Measurements from ENCODE around the gene CCDC148. TPM values are rescaled to one million over a fixed set of nuclear protein-coding genes. Genes with fewer than 3 reads are reported as not detected.
"Not testable (repeated sequence)": the region's sequence is repeated elsewhere in the genome, so short reads cannot be mapped to it uniquely, and the experiment has no call there.

The CCDC148 gene
- total and polyA plus RNA-seq, 5 experiments from 2014 or later: not detected

DNA sequence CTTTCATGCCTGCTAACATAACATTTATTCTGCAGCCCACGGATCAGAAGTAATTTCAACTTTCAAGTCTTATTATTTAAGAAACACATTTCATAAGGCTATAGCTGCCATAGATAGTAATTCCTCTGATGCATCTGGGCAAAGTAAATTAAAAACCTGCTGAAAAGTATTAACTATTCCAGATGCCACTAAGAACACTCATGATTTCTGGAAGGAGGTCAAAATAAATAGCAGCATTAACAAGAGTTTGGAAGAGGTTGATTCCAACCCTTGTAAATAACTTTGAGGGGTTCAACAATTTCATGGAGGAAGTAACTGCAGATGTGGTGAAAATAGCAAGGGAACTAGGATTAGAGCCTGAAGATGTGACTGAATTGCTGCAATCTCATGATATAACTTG is 77.6 kb downstream of the CCDC148 start:
- DNase-seq: no peak
- H3K4me1 Mint-ChIP-seq: no peaks in the 10 kb centered on the region
- ATAC-seq: no peak
- peaks cover 0 to 5% (median 0%) of the 10 kb centered on the region in 3 donors for H3K36me3 Mint-ChIP-seq
- POLR2A ChIA-PET: no interaction called here
- no peak overlapping the region for H3K27ac Mint-ChIP-seq
- no peak overlapping the region for H3K4me3 Mint-ChIP-seq
- H3K27me3 Mint-ChIP-seq: peaks cover 0 to 6% (median 0%) of the 10 kb centered on the region in 5 donors
- peaks cover 0 to 3% (median 0%) of the 10 kb centered on the region in 9 donors for H3K9me3 Mint-ChIP-seq

DNA sequence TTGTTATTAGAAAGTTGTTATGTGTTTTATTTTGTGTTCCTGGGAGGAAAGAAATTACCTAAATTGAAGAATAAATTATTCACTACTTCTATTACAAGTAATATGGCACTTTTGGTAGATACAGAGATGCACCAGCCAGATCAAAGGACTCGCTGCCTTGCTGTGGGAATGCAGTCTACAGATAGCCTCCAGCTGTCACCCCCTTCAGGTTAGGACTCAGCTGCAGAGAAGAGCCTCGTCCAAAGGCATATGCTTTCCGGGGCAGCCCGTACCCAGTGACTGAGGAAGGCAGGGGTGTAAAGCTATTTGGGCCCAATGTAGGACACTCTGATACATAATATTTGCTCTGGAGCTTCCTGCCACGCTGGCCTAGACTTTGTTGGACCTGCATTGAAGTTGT is 90.2 kb downstream of the CCDC148 start:
- Mint-ChIP-seq H3K36me3 (no peaks in the 10 kb centered on the region), H3K9me3 (peaks cover 0 to 27% (median 9%) of the 10 kb centered on the region in 9 donors), H3K27me3 (peaks cover 0 to 1% (median 0%) of the 10 kb centered on the region in 5 donors), H3K4me3 (peak overlapping the region in 1 of 10 donors; percentile 26), H3K4me1 (no peaks in the 10 kb centered on the region), H3K27ac (no peak overlapping the region)
- ATAC-seq (no peak), DNase-seq (no peak)
- POLR2A ChIA-PET: no interaction called here

DNA sequence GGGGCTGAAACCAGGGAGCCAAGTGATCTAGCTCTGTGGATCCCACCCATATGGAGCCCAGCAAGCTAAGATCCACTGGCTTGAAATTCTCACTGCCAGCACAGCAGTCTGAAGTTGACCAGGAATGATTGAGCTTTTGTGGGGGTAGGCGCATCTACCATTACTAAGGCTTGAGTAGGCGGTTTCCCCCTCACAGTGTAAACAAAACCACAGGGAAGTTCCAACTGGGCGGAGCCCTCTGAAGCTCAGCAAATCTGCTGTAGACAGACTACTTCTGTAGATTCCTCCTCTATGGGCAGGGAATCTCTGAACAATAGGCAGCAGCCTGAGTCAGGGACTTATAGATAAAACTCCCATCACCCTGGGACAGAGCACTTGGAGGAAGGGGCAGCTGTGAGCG is 96.7 kb downstream of the CCDC148 start:
- Mint-ChIP-seq H3K4me3 (no peak overlapping the region), H3K27me3 (peaks cover 0 to 3% (median 0%) of the 10 kb centered on the region in 5 donors), H3K4me1 (no peaks in the 10 kb centered on the region), H3K9me3 (peaks cover 0 to 31% (median 8%) of the 10 kb centered on the region in 9 donors), H3K27ac (no peak overlapping the region), H3K36me3 (no peaks in the 10 kb centered on the region)
- POLR2A ChIA-PET: no interaction called here
- ATAC-seq: no peak
- DNase-seq: no peak

DNA sequence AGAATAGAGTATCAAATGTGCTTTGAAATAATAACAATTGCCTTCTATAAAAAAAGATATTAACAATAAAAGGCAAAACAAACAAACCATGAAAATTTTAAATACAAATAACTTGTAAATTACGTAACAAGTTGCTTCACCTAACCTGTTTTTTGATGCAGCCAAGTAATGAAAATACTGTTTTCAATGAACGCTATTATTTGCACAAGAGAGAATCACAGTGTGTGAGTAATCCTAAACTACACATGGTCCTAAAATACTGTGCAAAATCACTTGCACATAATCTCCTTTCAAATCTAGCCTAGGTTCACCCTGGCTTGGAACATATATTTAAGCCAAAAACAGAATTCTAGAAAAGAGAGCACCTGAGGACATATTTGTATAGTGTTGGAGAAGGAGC is 98.9 kb downstream of the CCDC148 start:
- POLR2A ChIA-PET: no interaction called here
- H3K9me3 Mint-ChIP-seq: peaks cover 0 to 18% (median 6%) of the 10 kb centered on the region in 9 donors
- H3K4me1 Mint-ChIP-seq: no peaks in the 10 kb centered on the region
- DNase-seq (no peak), ATAC-seq (no peak)
- peaks cover 0 to 3% (median 0%) of the 10 kb centered on the region in 5 donors for H3K27me3 Mint-ChIP-seq
- no peak overlapping the region for H3K4me3 Mint-ChIP-seq
- H3K36me3 Mint-ChIP-seq: no peaks in the 10 kb centered on the region
- H3K27ac Mint-ChIP-seq: no peak overlapping the region

DNA sequence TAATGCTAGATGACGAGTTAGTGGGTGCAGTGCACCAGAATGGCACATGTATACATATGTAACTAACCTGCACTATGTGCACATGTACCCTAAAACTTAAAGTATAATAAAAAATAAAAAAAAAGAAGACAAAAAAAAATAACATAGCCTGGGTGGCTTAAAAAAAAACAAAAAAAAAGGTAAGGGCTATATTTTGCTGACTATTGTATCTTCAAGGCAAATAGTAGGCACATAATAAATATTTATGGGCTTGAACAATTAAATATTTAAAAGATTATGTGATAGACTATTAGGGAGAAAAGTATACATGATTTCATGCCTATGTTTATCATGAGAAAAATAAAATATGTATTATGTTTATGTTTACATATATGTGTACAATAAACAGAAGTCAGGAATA is 99.4 kb downstream of the CCDC148 start:
- no peaks in the 10 kb centered on the region for H3K36me3 Mint-ChIP-seq
- no peak overlapping the region for H3K27ac Mint-ChIP-seq
- H3K27me3 Mint-ChIP-seq: peaks cover 0 to 3% (median 0%) of the 10 kb centered on the region in 5 donors
- peaks cover 0 to 13% (median 5%) of the 10 kb centered on the region in 9 donors for H3K9me3 Mint-ChIP-seq
- ATAC-seq (no peak), DNase-seq (no peak)
- H3K4me1 Mint-ChIP-seq: no peaks in the 10 kb centered on the region
- POLR2A ChIA-PET: no interaction called here
- no peak overlapping the region for H3K4me3 Mint-ChIP-seq

DNA sequence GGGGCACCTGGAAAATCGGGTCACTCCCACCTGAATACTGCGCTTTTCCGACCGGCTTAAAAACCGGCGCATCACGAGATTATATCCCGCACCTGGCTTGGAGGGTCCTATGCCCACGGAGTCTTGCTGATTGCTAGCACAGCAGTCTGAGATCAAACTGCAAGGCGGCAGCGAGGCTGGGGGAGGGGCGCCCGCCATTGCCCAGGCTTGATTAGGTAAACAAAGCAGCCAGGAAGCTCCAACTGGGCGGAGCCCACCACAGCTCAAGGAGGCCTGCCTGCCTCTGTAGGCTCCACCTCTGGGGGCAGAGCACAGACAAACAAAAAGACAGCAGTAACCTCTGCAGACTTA is 105.1 kb downstream of the CCDC148 start:
- H3K36me3 Mint-ChIP-seq, H3K27ac Mint-ChIP-seq, H3K9me3 Mint-ChIP-seq, H3K4me3 Mint-ChIP-seq, ATAC-seq, H3K4me1 Mint-ChIP-seq, H3K27me3 Mint-ChIP-seq, DNase-seq, POLR2A ChIA-PET: not testable (repeated sequence)

DNA sequence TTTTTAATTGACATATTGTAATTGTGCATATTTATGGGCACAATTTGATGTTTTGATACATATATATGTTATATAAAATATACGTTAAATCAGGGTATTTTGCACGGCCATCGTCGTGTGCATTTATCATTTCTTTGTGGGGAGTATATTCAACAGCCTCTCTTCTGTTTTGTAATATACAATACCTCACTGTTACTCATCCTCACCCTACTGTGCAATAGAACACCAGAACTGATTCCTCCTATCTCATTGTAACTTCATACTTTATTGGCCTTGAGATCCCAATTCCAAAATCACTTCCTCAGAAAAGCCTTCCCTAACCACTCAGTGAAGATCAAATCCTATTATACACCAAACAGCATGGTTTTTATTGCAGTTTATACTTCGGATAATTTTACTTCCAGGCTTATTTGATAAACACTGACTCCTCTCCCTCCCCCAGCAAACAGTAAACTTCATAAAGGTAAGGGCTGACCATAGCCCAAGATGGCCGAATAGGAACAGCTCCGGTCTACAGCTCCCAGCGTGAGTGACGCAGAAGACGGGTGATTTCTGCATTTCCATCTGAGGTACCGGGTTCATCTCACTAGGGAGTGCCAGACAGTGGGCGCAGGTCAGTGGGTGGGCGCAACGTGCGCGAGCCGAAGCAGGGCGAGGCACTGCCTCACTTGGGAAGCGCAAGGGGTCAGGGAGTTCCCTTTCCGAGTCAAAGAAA is 105.6 kb downstream of the CCDC148 start:
- H3K27me3 Mint-ChIP-seq: peaks cover 3 to 11% (median 4%) of the 10 kb centered on the region in 5 donors
- DNase-seq, H3K4me1 Mint-ChIP-seq, ATAC-seq, H3K4me3 Mint-ChIP-seq, H3K9me3 Mint-ChIP-seq, H3K36me3 Mint-ChIP-seq, POLR2A ChIA-PET: not testable (repeated sequence)
- peak overlapping the region in 1 of 10 donors; percentile 44 for H3K27ac Mint-ChIP-seq

DNA sequence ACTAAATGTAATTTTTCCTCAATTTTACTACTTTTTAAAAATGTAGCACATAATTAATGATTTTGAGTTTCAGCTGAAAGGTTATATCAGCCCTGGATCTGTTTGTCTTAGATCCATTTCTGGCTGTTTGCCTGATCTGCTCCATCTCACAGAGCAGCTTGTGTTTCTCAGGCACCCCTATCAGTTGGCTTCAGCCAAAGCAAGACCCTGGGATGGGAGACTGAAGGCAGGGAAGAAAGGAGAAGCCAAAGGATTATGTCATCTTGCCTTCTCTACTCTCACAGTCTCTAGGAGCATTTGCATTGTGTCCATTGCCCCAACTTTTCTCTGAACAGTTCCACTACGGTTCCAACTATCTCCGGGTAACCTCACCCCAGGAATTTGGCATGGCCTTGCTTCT is 110.5 kb downstream of the CCDC148 start:
- DNase-seq (no peak), ATAC-seq (no peak)
- no peaks in the 10 kb centered on the region for H3K36me3 Mint-ChIP-seq
- peaks cover 0 to 2% (median 0%) of the 10 kb centered on the region in 4 donors for H3K4me1 Mint-ChIP-seq
- H3K27ac Mint-ChIP-seq: no peak overlapping the region
- H3K9me3 Mint-ChIP-seq: no peaks in the 10 kb centered on the region
- no peak overlapping the region for H3K4me3 Mint-ChIP-seq
- H3K27me3 Mint-ChIP-seq: peaks cover 3 to 12% (median 4%) of the 10 kb centered on the region in 5 donors
- POLR2A ChIA-PET: no interaction called here

DNA sequence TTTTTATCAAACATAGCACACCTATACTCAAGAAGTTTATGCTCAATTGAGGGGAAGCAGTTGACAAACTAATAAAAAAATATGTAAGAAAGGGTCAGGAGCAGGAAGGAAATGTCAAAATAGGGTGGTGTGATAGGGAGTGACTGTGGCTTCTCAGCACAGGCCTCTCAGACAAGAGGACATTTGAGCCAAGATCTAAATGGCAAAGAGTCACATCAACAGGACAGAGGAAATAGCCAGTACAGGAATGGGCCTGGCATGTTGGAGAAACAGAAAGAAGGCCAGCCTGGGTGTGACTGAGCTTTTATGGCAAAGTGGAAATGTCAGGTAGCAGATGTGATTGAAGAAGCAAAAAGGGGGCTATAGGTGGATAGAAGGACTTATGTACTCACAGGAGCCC is 117.0 kb downstream of the CCDC148 start:
- POLR2A ChIA-PET: no interaction called here
- peaks cover 0 to 6% (median 2%) of the 10 kb centered on the region in 9 donors for H3K9me3 Mint-ChIP-seq
- peaks cover 3 to 22% (median 9%) of the 10 kb centered on the region in 5 donors for H3K27me3 Mint-ChIP-seq
- peaks cover 0 to 5% (median 0%) of the 10 kb centered on the region in 3 donors for H3K36me3 Mint-ChIP-seq
- H3K27ac Mint-ChIP-seq: no peak overlapping the region
- no peaks in the 10 kb centered on the region for H3K4me1 Mint-ChIP-seq
- ATAC-seq (no peak), DNase-seq (no peak)
- no peak overlapping the region for H3K4me3 Mint-ChIP-seq

DNA sequence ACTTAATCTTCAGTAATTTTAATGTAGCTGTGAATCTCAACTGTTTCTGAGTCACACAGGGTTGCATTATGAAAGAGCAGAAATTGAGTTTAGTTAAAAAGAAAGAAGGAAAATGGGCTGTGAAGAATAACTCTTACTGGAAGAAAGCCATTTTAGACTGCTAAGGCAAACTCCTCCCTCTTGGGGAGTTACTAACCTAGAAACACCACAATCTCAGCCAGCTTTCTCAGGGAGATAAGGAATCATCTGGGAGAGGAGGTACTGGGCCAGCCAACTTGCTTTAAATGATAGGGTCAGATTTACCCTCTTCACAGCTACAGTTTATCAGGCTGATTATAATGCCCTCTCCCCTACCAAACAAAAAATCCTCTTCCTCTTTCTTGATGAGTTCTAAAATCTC is 119.5 kb downstream of the CCDC148 start:
- DNase-seq: no peak
- peaks cover 0 to 5% (median 0%) of the 10 kb centered on the region in 3 donors for H3K36me3 Mint-ChIP-seq
- peaks cover 0 to 15% (median 3%) of the 10 kb centered on the region in 9 donors for H3K9me3 Mint-ChIP-seq
- peaks cover 3 to 22% (median 9%) of the 10 kb centered on the region in 5 donors for H3K27me3 Mint-ChIP-seq
- no peaks in the 10 kb centered on the region for H3K4me1 Mint-ChIP-seq
- POLR2A ChIA-PET: no interaction called here
- H3K4me3 Mint-ChIP-seq: no peak overlapping the region
- no peak for ATAC-seq
- H3K27ac Mint-ChIP-seq: no peak overlapping the region

DNA sequence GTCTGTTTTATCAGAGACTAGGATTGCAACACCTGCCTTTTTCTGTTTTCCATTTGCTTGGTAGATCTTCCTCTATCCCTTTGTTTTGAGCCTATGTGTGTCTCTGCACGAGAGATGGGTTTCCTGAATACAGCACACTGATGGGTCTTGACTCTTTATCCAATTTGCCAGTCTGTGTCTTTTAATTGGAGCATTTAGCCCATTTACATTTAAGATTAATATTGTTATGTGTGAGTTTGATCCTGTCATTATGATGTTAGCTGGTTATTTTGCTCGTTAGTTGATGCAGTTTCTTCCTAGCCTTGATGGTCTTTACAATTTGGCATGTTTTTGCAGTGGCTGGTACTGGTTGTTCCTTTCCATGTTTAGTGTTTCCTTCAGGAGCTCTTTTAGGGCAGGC is 124.8 kb downstream of the CCDC148 start:
- H3K27ac Mint-ChIP-seq, DNase-seq, H3K36me3 Mint-ChIP-seq, H3K4me3 Mint-ChIP-seq, H3K4me1 Mint-ChIP-seq, POLR2A ChIA-PET, ATAC-seq: not testable (repeated sequence)
- H3K27me3 Mint-ChIP-seq: peaks cover 3 to 16% (median 3%) of the 10 kb centered on the region in 5 donors
- H3K9me3 Mint-ChIP-seq: peaks cover 0 to 42% (median 12%) of the 10 kb centered on the region in 9 donors

DNA sequence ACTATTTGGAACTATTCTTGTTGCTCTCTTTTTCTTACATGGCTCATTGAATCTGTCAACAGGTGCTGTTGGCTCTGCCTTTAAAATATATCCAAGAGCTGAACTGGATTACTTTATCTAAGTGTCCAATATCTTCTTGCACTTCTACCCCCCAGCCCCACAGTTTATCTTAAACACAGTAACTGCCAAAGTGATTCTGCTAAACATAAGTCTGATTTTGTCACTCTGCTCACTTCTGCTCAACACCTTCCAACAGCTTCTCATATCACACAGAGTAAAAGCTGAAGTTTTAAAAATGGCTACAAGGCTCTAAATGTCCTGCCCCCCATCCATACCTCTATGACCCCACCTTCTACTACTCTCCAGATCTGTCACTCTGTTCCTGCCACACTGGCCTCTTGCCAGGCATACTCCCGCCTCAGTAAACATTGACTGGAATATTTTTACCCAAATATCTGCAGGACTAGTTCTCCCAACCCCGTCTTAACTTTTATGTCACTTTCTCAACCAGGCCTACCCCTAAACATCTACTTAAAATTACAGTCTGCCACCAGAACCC is 130.7 kb downstream of the CCDC148 start:
- ATAC-seq: no peak
- DNase-seq: no peak
- Mint-ChIP-seq H3K27me3 (peaks cover 0 to 2% (median 0%) of the 10 kb centered on the region in 5 donors), H3K27ac (no peak overlapping the region), H3K36me3 (no peaks in the 10 kb centered on the region), H3K9me3 (peaks cover 0 to 16% (median 0%) of the 10 kb centered on the region in 9 donors), H3K4me3 (no peak overlapping the region), H3K4me1 (no peaks in the 10 kb centered on the region)
- POLR2A ChIA-PET: no interaction called here

DNA sequence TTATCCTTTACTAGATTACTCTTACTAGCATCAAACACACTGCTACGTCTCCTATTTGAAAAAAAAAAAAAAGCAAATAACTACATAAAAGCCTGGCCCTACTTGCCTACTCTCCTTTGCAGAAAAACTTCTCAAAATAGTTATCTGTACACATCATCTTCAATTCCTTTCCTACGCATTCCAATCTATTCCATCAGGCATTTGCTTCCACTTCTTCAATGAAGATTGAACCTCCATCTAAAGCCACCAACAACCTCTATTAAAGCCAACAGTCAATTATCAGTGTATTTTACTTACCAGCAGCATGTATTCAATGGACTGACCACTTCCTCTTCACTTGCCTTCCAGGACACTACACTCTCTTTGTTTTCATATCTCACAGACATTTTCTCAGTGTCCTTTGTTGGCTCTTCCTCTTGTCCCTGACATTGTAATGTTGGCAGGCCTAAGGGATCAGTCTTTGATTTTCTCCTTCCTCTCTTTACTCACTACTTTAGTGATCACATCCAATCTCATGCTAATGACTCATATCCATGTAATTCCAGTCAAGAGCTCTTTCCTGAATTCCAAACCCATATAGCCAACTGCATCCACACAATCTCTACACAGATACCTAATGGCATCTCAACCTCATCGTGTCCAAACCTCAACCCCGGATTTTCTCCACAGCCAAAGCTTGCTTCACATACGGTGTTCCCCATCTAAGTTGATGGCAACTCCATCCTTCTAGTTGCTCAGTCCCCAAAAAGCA is 131.3 kb downstream of the CCDC148 start:
- no peak overlapping the region for H3K4me3 Mint-ChIP-seq
- H3K4me1 Mint-ChIP-seq: no peaks in the 10 kb centered on the region
- POLR2A ChIA-PET: no interaction called here
- H3K27me3 Mint-ChIP-seq: peaks cover 0 to 1% (median 0%) of the 10 kb centered on the region in 5 donors
- ATAC-seq: no peak
- no peak overlapping the region for H3K27ac Mint-ChIP-seq
- H3K36me3 Mint-ChIP-seq: no peaks in the 10 kb centered on the region
- DNase-seq: no peak
- H3K9me3 Mint-ChIP-seq: peaks cover 0 to 10% (median 0%) of the 10 kb centered on the region in 9 donors

All from naive thymus-derived CD8-positive, alpha-beta T cell (primary cell).